Lung (tissue), 12 donors: Measurements from ENCODE around the gene DDX1. TPM values are rescaled to one million over a fixed set of nuclear protein-coding genes. Genes with fewer than 3 reads are reported as not detected.

Experiments
- ATAC-seq: fragments of 200-7000 bp; cut with Tn5 transposase; one replicate; pipeline ENCODE4 v1.9.1; 2020; ENCODE audit warnings: moderate number of reproducible peaks; ENCODE audit not compliant: insufficient read depth, low FRiP score
- DNase-seq, 3 donors: peaks; one replicate each; pipeline ENCODE4 v3.0.0-alpha.2; 2013 to 2017
- H3K27ac ChIP-seq, 2 donors: one replicate each; pipeline ENCODE4 v1.5.1; 2013; ENCODE audit warnings: mild to moderate bottlenecking in 2 of 2, moderate library complexity in 2 of 2, control low read depth in 1 of 2, inconsistent platforms in 1 of 2, low read depth in 1 of 2, low read length in 1 of 2
- H3K27me3 ChIP-seq, 3 donors: one replicate each; pipeline ENCODE4 v1.5.1; 2013; ENCODE audit warnings: low read length in 2 of 3; ENCODE audit not compliant: control insufficient read depth in 3 of 3, insufficient read depth in 3 of 3
- H3K36me3 ChIP-seq, 4 donors: one replicate each; pipeline ENCODE4 v1.5.1; 2013; ENCODE audit warnings: low read length in 4 of 4, mild to moderate bottlenecking in 1 of 4, moderate library complexity in 1 of 4; ENCODE audit not compliant: control insufficient read depth in 4 of 4, insufficient read depth in 4 of 4
- H3K4me1 ChIP-seq, 5 donors: one replicate each; pipeline ENCODE4 v1.5.1; 2013; ENCODE audit warnings: low read length in 5 of 5, mild to moderate bottlenecking in 2 of 5, moderate library complexity in 1 of 5; ENCODE audit not compliant: control insufficient read depth in 5 of 5, insufficient read depth in 5 of 5
- H3K4me3 ChIP-seq: one replicate; pipeline ENCODE4 v1.5.1; 2013; ENCODE audit warnings: mild to moderate bottlenecking, control low read depth, moderate library complexity
- H3K9ac ChIP-seq, 2 donors: one replicate each; pipeline ENCODE4 v1.5.1; 2013; ENCODE audit warnings: low read length in 2 of 2, control low read depth in 1 of 2; ENCODE audit not compliant: insufficient read depth in 1 of 2
- H3K9me3 ChIP-seq, 4 donors: one replicate each; pipeline ENCODE4 v1.5.1; 2013; ENCODE audit warnings: low read length in 3 of 4, mild to moderate bottlenecking in 1 of 4, moderate library complexity in 1 of 4; ENCODE audit not compliant: control insufficient read depth in 4 of 4, insufficient read depth in 3 of 4
- WGBS, 2 donors: extraction: QIAGEN DNeasy Blood & Tissue Kit; methylation state at CpG; one replicate each; pipeline ENCODE4 v1.1.7; 2013; 5-methylcytosine and 5-hydroxymethylcytosine counted together
- polyA plus RNA-seq, 2 donors: library from polyadenylated mRNA; stranded (reverse); fragments of 200-250 nt; gene quantifications; one replicate each; pipeline ENCODE4 v1.2.1, GENCODE V29; 2013
- total RNA-seq, 2 donors: library from RNA; depleted of rRNA in 1 of 2; stranded (reverse); fragments of >200 nt in 1 of 2; gene quantifications; one replicate each; pipeline ENCODE4 v1.2.1, GENCODE V29; 2014 to 2021
- TF ChIP-seq, protein P1 (sequence below): IDR thresholded peaks from 2 replicates; pipeline ENCODE4 v1.5.1; 2012; ENCODE audit warnings: mild to moderate bottlenecking; ENCODE audit errors: control extremely low read depth, extremely low read depth
- donor health status: control.
- donor health status: control.
- donor health status: Bipolar disorder and iron deficiency.
- donor health status: healthy.
- donor health status: DM: yes; HTN: yes; CAD: no.

DDX1 gene
- total and polyA plus RNA-seq, 4 donors, result 53.7 to 85.2 (median 60.5) TPM

DNA sequence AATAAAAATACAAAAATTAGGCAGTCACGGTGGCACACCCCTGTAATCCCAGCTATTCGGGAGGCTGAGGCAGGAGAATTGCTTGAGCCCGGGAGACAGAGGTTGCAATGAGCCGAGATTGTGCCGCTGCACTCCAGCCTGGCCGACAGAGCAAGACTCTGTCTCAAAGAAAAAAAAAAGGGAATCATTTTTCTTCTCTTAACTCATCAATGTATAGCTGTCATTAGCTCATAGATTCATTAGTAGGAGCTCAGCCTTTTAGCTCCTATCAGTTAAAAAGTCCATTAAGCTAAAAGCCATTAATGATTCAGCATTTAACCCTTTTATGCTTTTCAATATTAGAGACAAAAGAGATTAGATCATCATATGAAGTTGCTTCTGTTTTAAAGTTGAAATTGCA lies 24.8 kb upstream of the DDX1 start:
- 88 to 96% methylated on average over 6 of the region's 6 CpGs for WGBS, 2 donors

DNA sequence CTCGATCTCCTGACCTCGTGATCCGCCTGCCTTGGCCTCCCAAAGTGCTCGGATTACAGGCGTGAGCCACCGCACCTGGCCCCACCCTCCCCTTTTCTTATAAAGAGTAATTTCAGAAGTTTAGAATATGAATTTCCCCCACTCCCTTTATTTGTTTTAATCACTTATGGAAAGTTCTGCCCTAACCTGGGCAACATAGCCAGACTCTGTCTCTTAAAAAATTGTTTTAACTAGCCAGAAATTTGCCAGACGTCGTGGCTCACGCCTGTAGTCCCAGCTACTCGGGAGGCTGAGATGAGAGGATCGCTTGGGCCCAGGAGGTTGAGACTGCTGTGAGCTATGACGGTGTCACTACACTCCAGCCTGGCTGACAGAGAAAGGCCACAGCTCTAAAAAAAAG lies 22.8 kb upstream of the DDX1 start:
- H3K4me1 ChIP-seq, result no peaks in the 10 kb centered on the region
- ATAC-seq, result no peak
- H3K9me3 ChIP-seq, result no peaks in the 10 kb centered on the region
- H3K9ac ChIP-seq, result no peak overlapping the region
- H3K36me3 ChIP-seq, result no peaks in the 10 kb centered on the region
- TF ChIP-seq, protein P1, sequence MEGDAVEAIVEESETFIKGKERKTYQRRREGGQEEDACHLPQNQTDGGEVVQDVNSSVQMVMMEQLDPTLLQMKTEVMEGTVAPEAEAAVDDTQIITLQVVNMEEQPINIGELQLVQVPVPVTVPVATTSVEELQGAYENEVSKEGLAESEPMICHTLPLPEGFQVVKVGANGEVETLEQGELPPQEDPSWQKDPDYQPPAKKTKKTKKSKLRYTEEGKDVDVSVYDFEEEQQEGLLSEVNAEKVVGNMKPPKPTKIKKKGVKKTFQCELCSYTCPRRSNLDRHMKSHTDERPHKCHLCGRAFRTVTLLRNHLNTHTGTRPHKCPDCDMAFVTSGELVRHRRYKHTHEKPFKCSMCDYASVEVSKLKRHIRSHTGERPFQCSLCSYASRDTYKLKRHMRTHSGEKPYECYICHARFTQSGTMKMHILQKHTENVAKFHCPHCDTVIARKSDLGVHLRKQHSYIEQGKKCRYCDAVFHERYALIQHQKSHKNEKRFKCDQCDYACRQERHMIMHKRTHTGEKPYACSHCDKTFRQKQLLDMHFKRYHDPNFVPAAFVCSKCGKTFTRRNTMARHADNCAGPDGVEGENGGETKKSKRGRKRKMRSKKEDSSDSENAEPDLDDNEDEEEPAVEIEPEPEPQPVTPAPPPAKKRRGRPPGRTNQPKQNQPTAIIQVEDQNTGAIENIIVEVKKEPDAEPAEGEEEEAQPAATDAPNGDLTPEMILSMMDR, result no peak
- no peak overlapping the region for H3K4me3 ChIP-seq
- WGBS, 2 donors, result 96 to 98% methylated on average over 12 of the region's 12 CpGs
- H3K27me3 ChIP-seq, result peaks cover 0 to 2% (median 0%) of the 10 kb centered on the region in 3 donors
- no peak overlapping the region for H3K27ac ChIP-seq
- no peak for DNase-seq

More for the DNA sequence above, 24.8 kb upstream of the DDX1 start:
- Histone ChIP-seq H3K4me3 (no peak overlapping the region), H3K9ac (no peak overlapping the region), H3K27me3 (peaks cover 0 to 2% (median 0%) of the 10 kb centered on the region in 3 donors), H3K9me3 (no peaks in the 10 kb centered on the region), H3K4me1 (peaks cover 0 to 4% (median 0%) of the 10 kb centered on the region in 5 donors), H3K36me3 (no peaks in the 10 kb centered on the region), H3K27ac (no peak overlapping the region)
- ATAC-seq, result no peak
- TF ChIP-seq, protein P1, result no peak
- DNase-seq, result no peak

DNA sequence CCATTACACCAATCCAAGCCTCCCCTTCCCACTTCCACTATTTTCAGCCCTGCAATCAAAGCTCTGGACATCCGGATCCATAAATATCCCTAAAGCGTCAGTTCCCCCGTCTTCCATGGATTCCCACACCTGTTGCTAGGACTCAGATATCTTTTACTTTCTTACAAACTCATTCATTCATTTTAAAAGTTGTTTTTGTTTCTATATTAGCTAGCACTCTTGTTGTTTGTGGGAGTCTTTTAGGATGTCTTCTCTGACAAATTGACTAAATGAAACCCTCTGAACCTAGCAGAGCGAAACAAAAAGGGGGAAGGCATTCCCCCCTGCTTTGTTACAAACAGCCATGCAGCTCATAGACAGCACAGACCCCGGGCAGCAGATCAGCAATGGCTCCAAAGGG lies 21.6 kb upstream of the DDX1 start:
- Histone ChIP-seq H3K4me1 (no peaks in the 10 kb centered on the region), H3K27ac (no peak overlapping the region), H3K27me3 (peaks cover 0 to 2% (median 0%) of the 10 kb centered on the region in 3 donors), H3K4me3 (no peak overlapping the region), H3K9ac (no peak overlapping the region), H3K9me3 (no peaks in the 10 kb centered on the region), H3K36me3 (no peaks in the 10 kb centered on the region)
- ATAC-seq (no peak), DNase-seq (no peak)
- TF ChIP-seq, protein P1, result no peak
- 81 to 88% methylated on average over 5 of the region's 5 CpGs for WGBS, 2 donors

DNA sequence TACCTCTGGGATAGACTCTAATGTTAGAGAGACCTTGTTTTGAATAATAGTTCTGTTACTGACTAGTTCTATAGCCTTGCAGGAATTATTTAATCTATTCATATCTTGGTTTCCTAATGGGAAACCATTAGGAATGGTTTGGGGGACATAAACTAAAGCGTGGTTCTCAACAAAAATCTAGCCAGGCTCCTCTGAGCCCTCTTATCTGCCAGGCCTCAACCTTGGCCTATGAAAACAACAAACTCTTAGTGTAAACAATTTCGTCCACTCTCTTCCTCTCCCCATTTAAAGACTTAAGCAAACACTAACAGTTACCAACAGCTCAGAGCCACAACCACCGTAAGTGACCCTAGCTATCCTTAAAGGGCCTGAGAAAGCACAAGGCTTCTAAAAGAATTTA lies 19.9 kb upstream of the DDX1 start:
- 47 to 81% methylated on average over 3 of the region's 3 CpGs for WGBS, 2 donors

More for the DNA sequence above, 19.9 kb upstream of the DDX1 start:
- no peak overlapping the region for H3K4me3 ChIP-seq
- no peak overlapping the region for H3K9ac ChIP-seq
- no peaks in the 10 kb centered on the region for H3K9me3 ChIP-seq
- no peaks in the 10 kb centered on the region for H3K36me3 ChIP-seq
- no peak for ATAC-seq
- H3K27ac ChIP-seq, result no peak overlapping the region
- no peaks in the 10 kb centered on the region for H3K27me3 ChIP-seq
- no peaks in the 10 kb centered on the region for H3K4me1 ChIP-seq
- TF ChIP-seq, protein P1, result no peak
- no peak for DNase-seq
